Islet of Langerhans (tissue), 1 donor: ENCODE measurements around the gene KIN.
"Not testable (repeated sequence)": the region's sequence is repeated elsewhere in the genome, so short reads cannot be mapped to it uniquely, and the experiment has no call there.

Experiments used
- FAIRE-seq: peaks from one replicate; lab custom pipeline; 2011; peaks lifted over from hg19 to GRCh38; lab: Jason Lieb, UNC

Gene KIN

DNA sequence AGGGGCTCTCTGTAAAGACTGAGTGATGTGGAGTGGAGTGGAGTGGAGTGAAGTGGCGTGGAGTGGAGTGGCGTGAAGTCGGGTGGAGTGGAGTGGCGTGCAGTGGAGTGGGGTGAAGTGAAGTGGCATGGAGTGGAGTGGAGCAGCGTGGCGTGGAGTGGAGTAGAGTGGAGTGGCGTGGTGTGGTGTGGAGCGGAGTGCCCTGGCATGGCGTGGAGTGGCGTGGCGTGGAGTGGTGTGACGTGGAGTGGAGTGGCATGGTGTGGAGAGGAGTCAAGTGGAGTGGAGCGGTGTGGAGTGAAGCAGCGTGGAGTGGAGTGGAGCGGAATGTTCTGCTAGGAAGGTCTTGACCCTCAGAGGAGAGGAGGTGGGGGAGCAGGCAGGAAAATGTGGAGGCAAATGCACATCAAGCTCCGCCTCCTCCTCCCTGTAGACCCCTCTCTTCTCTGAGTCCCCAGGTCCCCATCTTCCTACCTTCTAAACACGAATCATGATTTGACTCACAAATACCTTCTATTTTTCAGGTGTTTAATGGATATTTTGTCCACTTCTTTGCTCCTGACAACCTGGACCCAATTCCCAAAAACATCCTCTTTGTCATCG lies 64.8 kb downstream of the KIN start:
- no peak for FAIRE-seq

DNA sequence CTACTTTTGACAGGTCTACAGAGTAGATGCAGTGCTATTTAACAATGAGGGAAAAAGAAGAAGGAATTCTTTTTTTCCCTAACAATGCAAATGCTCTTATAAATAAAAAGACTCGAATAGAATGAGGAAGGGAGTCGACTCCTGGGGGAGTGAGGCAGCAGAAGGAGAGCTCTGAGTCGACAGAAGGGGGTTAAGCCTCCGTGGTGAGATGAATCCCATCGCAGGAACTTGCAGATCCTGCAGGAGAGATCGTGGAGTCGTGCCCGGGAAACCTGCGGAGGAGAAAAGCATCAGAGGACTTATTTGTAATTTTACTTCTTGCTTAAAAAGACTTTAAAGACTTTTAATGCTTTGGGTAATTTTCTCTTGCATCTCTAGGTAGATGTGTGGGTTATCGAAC lies 67.3 kb downstream of the KIN start:
- FAIRE-seq = no peak

DNA sequence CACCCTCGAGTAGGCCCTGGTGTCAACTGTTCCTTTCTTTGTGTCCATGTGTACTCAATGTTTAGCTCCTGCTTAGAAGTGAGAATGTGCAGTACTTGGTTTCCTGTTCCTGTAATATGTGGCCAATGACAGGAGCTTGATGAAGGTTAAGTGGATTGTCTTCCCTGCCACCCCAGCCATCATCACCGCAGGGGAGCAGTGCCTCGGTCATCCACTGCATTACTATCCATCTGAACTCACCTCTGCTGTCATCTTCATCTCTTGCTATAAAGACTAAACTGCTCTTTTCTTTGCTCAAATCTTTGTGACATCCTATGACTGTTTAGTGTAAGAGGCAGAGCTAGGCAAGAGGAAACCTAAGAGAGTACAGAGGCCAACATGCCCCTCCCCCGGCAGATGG lies 69.1 kb downstream of the KIN start:
- FAIRE-seq = no peak

DNA sequence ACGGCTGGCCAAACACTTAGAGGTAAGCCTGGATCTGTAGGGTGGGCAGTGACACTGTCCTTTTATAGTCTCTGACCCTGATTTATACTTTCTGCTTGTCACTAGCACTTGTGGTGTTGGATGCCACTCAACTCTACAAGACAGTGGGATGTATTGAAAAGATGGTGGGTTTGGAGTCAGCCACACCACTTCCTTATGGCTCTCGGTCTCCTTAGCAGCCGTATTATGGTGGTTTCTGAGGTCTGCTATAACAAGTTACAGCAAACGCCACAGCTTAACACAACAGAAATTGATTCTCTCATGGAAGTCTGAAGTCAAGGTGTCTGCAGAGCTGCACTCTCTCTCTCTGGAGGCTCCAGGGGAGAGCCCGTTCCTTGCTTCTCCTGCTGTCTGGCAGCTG lies 70.0 kb downstream of the KIN start:
- no peak for FAIRE-seq

DNA sequence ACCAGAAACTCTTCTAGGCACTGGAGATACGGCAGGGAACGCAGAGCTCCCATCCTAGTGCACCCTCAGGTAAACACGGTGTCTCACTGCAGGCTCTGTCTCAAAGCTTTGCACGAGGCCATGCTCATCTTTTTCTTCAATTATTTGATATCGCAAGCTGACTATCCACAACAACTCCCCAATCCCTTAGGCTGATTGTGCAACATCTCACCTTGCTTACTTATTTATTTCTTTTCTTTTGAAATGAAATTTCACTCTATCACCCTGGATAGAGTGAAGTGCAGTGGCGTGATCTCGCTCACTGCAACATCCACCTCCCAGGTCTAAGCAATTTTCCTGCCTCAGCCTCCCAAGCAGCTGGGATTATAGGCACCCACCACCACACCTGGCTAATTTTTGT lies 72.3 kb downstream of the KIN start:
- no peak for FAIRE-seq

DNA sequence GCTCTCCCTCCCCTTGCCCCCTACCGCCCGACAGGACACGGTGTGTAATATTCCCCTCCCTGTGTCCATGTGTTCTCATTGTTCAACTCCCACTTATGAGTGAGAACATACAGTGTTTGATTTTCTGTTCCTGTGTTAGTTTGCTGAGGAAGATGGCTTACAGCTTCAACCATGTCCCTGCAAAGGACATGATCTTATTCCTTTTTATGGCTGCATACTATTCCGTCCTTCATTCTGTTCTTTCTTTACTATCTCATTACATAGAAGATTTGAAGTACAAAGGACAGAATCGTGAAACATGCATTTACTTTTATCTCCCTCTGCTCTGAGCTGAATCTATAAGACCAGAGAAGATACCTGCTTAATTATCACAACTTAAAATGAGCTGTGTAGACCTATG lies 76.7 kb downstream of the KIN start:
- not testable (repeated sequence) for FAIRE-seq

DNA sequence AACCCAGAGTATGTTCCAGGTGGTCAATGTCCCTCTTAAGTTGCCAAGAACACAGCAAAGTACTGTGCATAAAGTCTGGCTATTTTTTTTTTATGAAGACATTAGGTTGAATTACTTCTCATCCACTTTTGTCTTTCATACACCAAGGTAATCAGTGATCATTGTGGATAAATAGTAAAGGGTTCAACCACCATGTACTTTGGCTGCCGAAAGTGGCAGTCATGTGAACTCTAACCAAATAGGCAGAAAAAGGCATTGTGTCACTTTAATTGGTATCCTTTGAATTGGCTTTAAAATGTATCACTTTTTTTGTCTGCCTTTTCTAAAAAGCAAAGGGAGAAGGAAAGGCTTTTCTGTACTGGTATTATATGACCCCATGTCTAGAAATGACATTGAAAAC lies 77.3 kb downstream of the KIN start:
- no peak for FAIRE-seq

DNA sequence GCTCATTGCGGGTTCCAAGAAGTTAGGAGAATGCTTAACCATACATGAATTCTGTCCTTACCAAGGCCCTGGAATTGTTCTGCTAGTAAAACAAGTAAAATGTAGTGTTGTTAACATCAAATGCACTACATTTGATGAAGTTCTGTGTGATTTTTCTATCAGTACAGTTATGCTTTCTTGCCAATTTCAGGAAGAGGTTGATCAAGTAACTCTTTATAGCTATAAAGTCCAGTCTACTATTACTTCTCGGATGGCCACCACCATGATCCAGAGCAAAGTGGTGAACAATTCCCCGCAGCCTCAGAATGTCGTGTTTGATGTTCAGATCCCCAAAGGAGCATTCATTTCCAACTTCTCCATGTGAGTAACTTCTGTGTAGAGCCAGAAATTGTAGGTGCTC lies 79.0 kb downstream of the KIN start:
- no peak for FAIRE-seq

DNA sequence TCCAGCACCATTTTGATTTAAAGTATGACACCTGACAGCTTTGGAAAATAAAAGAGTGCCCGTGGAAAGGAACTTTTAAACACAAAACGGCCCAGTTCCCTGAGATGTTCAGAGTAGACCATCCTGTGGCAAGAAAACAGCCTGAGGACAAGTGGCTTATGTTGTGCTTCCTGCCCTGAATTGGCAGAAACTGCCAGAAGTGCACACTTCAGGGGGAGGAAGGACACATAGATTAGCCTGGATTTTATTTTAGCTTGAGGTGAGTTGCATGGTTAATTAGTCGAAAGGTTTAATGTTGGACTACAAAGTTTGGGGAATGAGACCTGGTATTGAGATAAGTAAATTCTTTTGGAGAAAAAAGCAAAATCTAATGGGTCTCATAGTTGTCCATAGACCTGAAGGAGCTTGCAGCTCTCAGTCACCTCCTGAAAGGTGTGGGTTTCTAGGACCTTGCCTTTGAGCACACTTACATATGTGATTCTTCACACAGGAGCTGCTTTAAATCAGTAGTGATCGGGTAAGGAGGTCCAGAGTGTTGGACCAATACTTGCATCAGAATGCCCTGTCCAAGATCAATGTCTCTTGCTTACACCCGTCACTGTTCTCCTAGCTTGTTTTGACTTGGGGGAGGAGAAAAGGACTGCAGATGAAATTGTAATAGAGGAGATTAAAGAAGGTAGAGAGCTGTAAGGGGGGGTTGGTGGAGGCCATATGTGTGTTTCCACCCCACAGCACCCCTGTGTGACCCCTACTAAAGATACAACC lies 79.8 kb downstream of the KIN start:
- FAIRE-seq = no peak

DNA sequence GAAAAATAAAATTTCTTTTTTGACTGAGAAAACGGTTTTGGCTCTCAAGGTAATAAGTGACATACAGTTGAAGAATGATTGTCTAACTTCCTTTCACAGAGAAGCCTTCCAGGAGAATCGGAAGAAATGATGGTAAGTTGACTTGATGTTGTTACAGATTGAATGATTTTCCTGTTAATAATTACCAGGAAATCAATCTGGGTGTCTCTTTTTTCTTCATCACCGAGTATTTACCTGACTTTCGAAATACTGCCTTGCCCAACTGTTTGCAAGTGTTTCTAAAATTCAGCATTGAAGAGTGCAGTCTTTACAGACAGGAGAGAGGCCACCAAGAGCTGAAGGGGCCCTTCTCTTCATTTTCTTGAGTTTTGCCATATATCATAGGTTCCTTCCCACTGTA lies 80.7 kb downstream of the KIN start:
- peak; percentile 45 for FAIRE-seq

DNA sequence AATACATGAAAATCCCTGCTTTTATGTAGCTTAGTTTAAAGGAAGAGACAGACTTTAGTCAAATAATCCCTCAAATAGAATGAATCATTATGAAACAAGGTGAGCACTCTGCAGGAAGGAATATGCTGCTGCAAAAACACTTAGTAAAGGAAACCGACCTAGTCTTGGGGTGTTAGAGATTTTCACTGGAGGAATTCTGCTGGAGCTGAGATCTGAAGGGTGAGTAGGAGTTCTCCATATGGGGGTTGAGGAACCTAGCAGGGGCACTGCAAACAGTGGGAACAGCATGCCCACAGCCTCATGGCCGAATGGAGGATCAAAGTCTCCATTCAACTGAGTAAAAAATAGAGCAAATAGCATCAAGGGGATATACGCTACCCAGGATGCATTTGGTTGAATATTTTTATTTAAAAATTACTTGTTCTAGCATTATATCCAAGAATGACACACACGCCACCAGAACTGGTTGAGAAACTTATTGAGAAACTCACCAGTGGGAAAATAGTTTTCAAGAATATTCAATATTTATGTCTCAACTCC lies 81.2 kb downstream of the KIN start:
- no peak for FAIRE-seq

DNA sequence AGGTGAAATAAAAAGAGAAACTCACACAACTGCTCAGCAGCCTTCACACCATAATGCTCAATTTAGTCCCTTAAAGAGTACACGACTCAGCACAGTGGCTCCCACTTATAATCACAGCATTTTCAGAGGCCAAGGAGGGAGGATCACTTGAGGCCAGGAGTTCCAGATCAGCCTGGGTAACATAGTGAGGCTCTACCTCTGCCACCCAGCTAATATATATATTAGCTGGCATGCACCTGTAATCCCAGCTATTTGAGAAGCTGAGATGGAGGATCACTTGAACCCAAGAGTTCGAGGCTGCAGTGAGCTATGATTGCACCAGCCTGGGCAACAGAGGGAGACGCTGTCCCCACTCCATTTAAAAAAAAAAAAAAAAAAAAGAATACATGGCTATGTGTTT lies 82.5 kb downstream of the KIN start:
- FAIRE-seq = no peak

DNA sequence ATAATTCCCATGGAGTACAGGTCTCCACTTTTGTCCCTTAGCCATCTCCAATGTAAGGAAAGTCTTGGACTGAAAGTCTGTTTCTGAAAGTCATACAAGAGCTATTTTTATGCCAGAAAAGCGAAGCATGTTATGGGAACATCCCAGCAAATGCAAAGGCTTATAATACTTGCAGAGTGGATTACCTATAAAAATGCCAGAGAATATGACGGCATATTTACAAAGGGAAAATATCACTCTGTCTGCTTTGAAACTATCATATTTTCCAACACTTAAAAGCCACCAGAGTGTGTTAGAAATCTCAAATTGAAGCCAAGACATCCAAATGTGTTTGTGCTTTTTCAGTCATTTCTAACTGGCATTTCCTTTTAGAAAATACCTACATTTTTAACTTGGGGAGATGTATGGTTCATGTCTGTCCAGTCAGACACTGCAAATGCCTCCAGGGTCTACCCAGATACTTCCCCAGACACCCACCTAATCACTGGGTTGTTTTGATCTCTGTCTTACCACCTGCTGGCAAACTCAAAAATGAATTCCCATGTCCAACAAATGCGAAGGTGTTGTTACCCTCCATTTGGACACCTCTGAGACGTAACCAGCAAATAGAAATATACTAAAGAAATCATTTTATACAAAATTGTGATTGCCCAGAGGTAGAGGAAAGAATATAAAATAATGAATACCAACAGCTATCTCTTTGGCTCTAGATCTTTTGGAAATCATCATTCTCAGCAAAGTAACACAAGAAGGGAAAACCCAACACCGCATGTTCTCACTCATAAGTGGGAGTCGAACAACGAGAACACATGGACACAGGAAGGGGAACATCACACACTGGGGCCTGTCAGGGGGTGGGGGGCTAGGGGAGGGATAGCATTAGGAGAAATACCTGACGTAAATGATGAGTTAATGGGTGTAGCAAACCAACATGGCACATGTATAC lies 83.4 kb downstream of the KIN start:
- FAIRE-seq = no peak

DNA sequence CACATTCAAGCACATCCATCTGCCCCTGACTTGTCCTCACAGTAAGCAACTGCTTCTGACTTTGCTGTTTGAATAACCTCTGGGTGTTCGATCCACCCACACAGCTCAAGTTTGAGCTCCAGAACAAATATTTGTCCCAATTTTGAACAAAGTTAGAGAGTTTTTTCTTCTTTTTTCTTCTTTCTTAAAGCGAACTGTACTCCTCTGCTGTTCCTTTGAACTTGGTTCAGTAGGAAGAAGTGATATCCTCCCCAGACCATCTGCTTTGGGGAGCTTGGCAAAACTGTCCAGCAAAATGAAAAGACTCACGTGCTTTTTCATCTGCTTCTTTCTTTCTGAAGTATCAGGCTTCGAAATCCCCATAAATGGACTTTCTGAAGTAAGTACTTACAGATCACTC lies 84.7 kb downstream of the KIN start, which contains the start of gene ITIH2:
Gene ITIH2, plus strand, starts transcription at position 177 of the 400 bp plus-strand sequence. Its CDS starts 119 bp downstream, at position 296.
- peak; percentile 24 for FAIRE-seq

DNA sequence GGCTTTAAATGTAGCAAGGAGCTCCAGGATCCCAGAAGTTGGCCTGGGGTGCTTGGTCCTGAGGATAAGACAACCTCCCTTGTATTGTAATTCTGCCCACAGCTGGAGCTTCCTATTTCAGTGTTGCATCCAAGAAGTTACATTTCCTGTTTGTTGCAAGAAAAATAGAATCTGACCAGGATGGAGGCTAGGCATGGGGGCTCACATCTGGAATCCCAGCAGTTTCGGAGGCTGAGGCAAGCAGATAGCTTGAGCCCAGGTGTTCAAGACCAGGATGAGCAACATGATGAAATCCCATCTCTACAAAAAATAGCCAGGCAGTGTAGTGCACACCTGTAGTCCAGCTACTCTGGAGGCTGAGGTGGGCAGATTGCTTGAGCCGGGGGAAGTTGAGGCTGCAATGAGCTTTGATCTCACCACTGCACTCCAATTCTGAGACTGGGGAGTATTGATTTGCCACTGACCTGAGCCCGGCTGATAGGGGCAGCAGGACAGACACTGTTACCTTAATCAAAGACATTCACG lies 85.4 kb downstream of the KIN start:
- no peak for FAIRE-seq

DNA sequence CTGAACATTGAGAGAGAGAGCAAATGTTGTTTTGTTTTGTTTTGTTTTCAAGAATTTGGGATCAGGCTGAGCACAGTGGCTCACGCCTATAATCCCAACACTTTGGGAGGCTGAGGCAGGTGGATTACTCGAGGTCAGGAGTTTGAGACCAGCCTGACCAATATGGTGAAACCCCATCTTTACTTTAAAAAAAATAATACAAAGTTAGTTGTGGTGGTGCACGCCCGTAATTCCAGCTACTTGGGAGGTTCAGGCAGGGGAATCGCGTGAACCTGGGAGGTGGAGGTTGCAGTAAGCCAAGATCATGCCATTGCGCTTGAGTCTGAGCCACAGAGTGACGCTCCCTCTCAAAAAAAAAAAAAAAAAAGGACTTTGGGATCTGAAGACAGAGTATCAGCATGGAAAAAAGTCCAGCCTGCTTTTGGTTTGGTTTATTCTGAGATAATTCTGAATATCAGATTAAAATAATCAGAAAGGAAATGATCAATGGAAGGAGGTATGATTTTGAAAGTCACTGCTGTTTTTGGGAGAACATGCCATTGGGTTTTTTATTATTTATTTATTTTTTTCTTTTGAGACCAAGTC lies 86.5 kb downstream of the KIN start:
- no peak for FAIRE-seq
